Measurements from ENCODE around the gene SMARCAL1. TPM values are rescaled to one million over a fixed set of nuclear protein-coding genes. Genes with fewer than 3 reads are reported as not detected.

SMARCAL1 gene
- total and polyA plus RNA-seq, 2 donors (not counting 1 experiment from before 2014, with no cell fraction given) = 20.2 to 46.7 TPM

GRCh38 chr2:216498379-216499352 lies 86.4 kb downstream of the SMARCAL1 start, which contains the start of gene RPL37A:
Gene RPL37A, plus strand, starts transcription at chr2:216498844. Its CDS starts 31 bp downstream, at chr2:216498875.
- ATAC-seq (ENCODE audit: low read depth) = peak; percentile 97
- H4K20me1 ChIP-seq (ENCODE audit: control insufficient read depth, insufficient read depth, low read length, poor library complexity, severe bottlenecking) = peaks cover 41% of the 10 kb centered on the region
- H3K9me3 ChIP-seq (ENCODE audit: control extremely low read depth in 1 of 3, control insufficient read depth in 2 of 3, insufficient read depth in 1 of 3, low read length in 2 of 3) = no peaks in the 10 kb centered on the region
- H2AFZ ChIP-seq (ENCODE audit: insufficient read depth, low read depth, low read length, poor library complexity, severe bottlenecking) = peak within 1 kb of the TSS; percentile 84
- peaks cover 4 to 44% of the 10 kb centered on the region in 2 experiments for H3K36me3 ChIP-seq (replicated peaks in 1 of 2; ENCODE audit: control extremely low read depth in 1 of 2, control insufficient read depth in 1 of 2, extremely low read depth in 1 of 2, insufficient read depth in 2 of 2, low read length in 1 of 2)
- no peaks in the 10 kb centered on the region for H3K27me3 Mint-ChIP-seq
- H3K27ac Mint-ChIP-seq = peak within 1 kb of the TSS; percentile 97
- H3K4me3 ChIP-seq (ENCODE audit: control extremely low read depth in 1 of 5, extremely low read depth in 1 of 5, insufficient read depth in 1 of 5, low read depth in 2 of 5, low read length in 4 of 5) = peak within 1 kb of the TSS; percentile 65 to 96 (median 92)
- intact Hi-C loops (cut with micrococcal nuclease) = loop anchor here (1.0 to 10.0 kb wide), 4 partner anchors 86 to 1186 kb away; partner anchors contain the start of genes ATIC, MREG and SMARCAL1
- H3K27me3 ChIP-seq (replicated peaks in 1 of 4; ENCODE audit: control extremely low read depth in 1 of 4, control insufficient read depth in 3 of 4, insufficient read depth in 4 of 4, low read length in 3 of 4) = no peaks in the 10 kb centered on the region
- ChIA-PET POLR2A (interaction anchor here (0.7 to 2.3 kb wide), 4 partner anchors 84 to 417 kb away, joined by 3 to 13 read pairs (median 3); partner anchors contain the start of genes PECR, SMARCAL1 and TMEM169), CTCF (interaction anchor here (1.6 kb wide), 1 partner anchor 21 kb away, joined by 5 read pairs; no protein-coding TSS in a partner anchor)
- peak within 1 kb of the TSS; percentile 98 for H3K4me3 Mint-ChIP-seq
- H3K4me1 ChIP-seq (ENCODE audit: control insufficient read depth in 2 of 2, insufficient read depth in 2 of 2, low read length in 2 of 2) = peaks cover 24 to 25% of the 10 kb centered on the region in 2 donors
- H3K9ac ChIP-seq (ENCODE audit: low read length) = peak within 1 kb of the TSS; percentile 98
- WGBS (ENCODE audit: insufficient coverage) = 1% methylated on average over 40 of the region's 54 CpGs
- TF ChIP-seq CTCF (IDR thresholded peaks at IDR 0.05) (no peak), EZH2 (IDR thresholded peaks at IDR 0.05; ENCODE audit: borderline replicate concordance, insufficient read depth, low read depth, low read length, poor library complexity, severe bottlenecking) (no peak)
- H3K27ac ChIP-seq (ENCODE audit: low read length in 2 of 2) = peak within 1 kb of the TSS; percentile 79 to 92
- peak; percentile 94 for DNase-seq
- H3K4me1 Mint-ChIP-seq = peaks cover 67% of the 10 kb centered on the region
- no peaks in the 10 kb centered on the region for H3K9me3 Mint-ChIP-seq (ENCODE audit: insufficient read depth)
- H3K79me2 ChIP-seq (ENCODE audit: control insufficient read depth, insufficient read depth, low read length) = peaks cover 32% of the 10 kb centered on the region
- peak within 1 kb of the TSS; percentile 68 for H3K4me2 ChIP-seq (replicated peaks; ENCODE audit: low read depth, low read length, poor library complexity, severe bottlenecking)

All from B cell (primary cell).